ENCODE measurements around the gene PCDH20. TPM values are rescaled to one million over a fixed set of nuclear protein-coding genes. Genes with fewer than 3 reads are reported as not detected.

Gene PCDH20
- total RNA-seq (ENCODE audit: unreplicated experiment) = 5.2 TPM
- long read RNA-seq, full-length matches to known transcripts = 3 of 3 reads
- long read RNA-seq, partial matches to known transcripts = 0 of 3 reads
- long read RNA-seq, other reads (novel, unspliced or antisense) = 0 of 3 reads

GRCh38 chr13:61415749-61416148 is at the start of gene PCDH20:
TSS of gene PCDH20 (minus strand) at chr13:61415849. CDS start at chr13:61415158, 691 bp downstream.
- peak within 1 kb of the TSS; percentile 94 for H3K4me3 Mint-ChIP-seq (ENCODE audit: unreplicated experiment)
- no peaks in the 10 kb centered on the region for H3K9me3 Mint-ChIP-seq (ENCODE audit: unreplicated experiment)
- H3K4me1 Mint-ChIP-seq (ENCODE audit: unreplicated experiment) = peaks cover 13% of the 10 kb centered on the region
- H3K27me3 Mint-ChIP-seq (ENCODE audit: unreplicated experiment) = peaks cover 2% of the 10 kb centered on the region
- TF ChIP-seq CTCF (IDR thresholded peaks at IDR 0.05; ENCODE audit: unreplicated experiment) = no peak
- no peaks in the 10 kb centered on the region for H3K36me3 Mint-ChIP-seq (ENCODE audit: low read depth, unreplicated experiment)
- DNase-seq (ENCODE audit: low spot score) = no peak
- peak within 1 kb of the TSS; percentile 76 for H3K27ac Mint-ChIP-seq (ENCODE audit: unreplicated experiment)

- no peaks in the 10 kb centered on the region for H3K27me3 Mint-ChIP-seq (ENCODE audit: unreplicated experiment)
- no peaks in the 10 kb centered on the region for H3K4me1 Mint-ChIP-seq (ENCODE audit: unreplicated experiment)
- no peak overlapping the region for H3K4me3 Mint-ChIP-seq (ENCODE audit: unreplicated experiment)
- H3K27ac Mint-ChIP-seq (ENCODE audit: unreplicated experiment) = no peak overlapping the region
- H3K36me3 Mint-ChIP-seq (ENCODE audit: low read depth, unreplicated experiment) = no peaks in the 10 kb centered on the region
- no peak for TF ChIP-seq CTCF (IDR thresholded peaks at IDR 0.05; ENCODE audit: unreplicated experiment)
- no peaks in the 10 kb centered on the region for H3K9me3 Mint-ChIP-seq (ENCODE audit: unreplicated experiment)
- no peak for DNase-seq (ENCODE audit: low spot score)
Measured at GRCh38 chr13:61463024-61463423, 47.4 kb upstream of the PCDH20 start.

GRCh38 chr13:61453121-61453520 is 37.5 kb upstream of the PCDH20 start:
- TF ChIP-seq CTCF (IDR thresholded peaks at IDR 0.05; ENCODE audit: unreplicated experiment) = no peak
- Mint-ChIP-seq H3K9me3 (ENCODE audit: unreplicated experiment) (no peaks in the 10 kb centered on the region), H3K4me1 (ENCODE audit: unreplicated experiment) (no peaks in the 10 kb centered on the region), H3K36me3 (ENCODE audit: low read depth, unreplicated experiment) (no peaks in the 10 kb centered on the region), H3K4me3 (ENCODE audit: unreplicated experiment) (no peak overlapping the region), H3K27me3 (ENCODE audit: unreplicated experiment) (no peaks in the 10 kb centered on the region), H3K27ac (ENCODE audit: unreplicated experiment) (no peak overlapping the region)
- DNase-seq (ENCODE audit: low spot score) = no peak

GRCh38 chr13:61432029-61432428 is 16.4 kb upstream of the PCDH20 start:
- Mint-ChIP-seq H3K4me3 (ENCODE audit: unreplicated experiment) (no peak overlapping the region), H3K9me3 (ENCODE audit: unreplicated experiment) (no peaks in the 10 kb centered on the region), H3K4me1 (ENCODE audit: unreplicated experiment) (no peaks in the 10 kb centered on the region), H3K36me3 (ENCODE audit: low read depth, unreplicated experiment) (no peaks in the 10 kb centered on the region), H3K27me3 (ENCODE audit: unreplicated experiment) (no peaks in the 10 kb centered on the region), H3K27ac (ENCODE audit: unreplicated experiment) (no peak overlapping the region)
- TF ChIP-seq CTCF (IDR thresholded peaks at IDR 0.05; ENCODE audit: unreplicated experiment) = no peak
- no peak for DNase-seq (ENCODE audit: low spot score)

GRCh38 chr13:61423915-61424314 is 8.3 kb upstream of the PCDH20 start:
- TF ChIP-seq CTCF (IDR thresholded peaks at IDR 0.05; ENCODE audit: unreplicated experiment) = no peak
- no peak overlapping the region for H3K4me3 Mint-ChIP-seq (ENCODE audit: unreplicated experiment)
- H3K4me1 Mint-ChIP-seq (ENCODE audit: unreplicated experiment) = no peaks in the 10 kb centered on the region
- no peak overlapping the region for H3K27ac Mint-ChIP-seq (ENCODE audit: unreplicated experiment)
- H3K36me3 Mint-ChIP-seq (ENCODE audit: low read depth, unreplicated experiment) = no peaks in the 10 kb centered on the region
- H3K9me3 Mint-ChIP-seq (ENCODE audit: unreplicated experiment) = no peaks in the 10 kb centered on the region
- no peak for DNase-seq (ENCODE audit: low spot score)
- H3K27me3 Mint-ChIP-seq (ENCODE audit: unreplicated experiment) = no peaks in the 10 kb centered on the region
